Stimulated activated CD4-positive, alpha-beta T cell treated with anti-CD3 and anti-CD28 coated beads, Interleukin-15, amount 100 ng/mL, for 24 hours (primary cell): ENCODE measurements around the gene PPFIBP1.
"Not testable (repeated sequence)": the region's sequence is repeated elsewhere in the genome, so short reads cannot be mapped to it uniquely, and the experiment has no call there.

Experiments
- DNase-seq: peaks from one replicate; pipeline ENCODE4 v3.0.0-alpha.2; 2020

Gene PPFIBP1

GRCh38 chr12:27571463-27571862 lies 47.5 kb downstream of the PPFIBP1 start:
- DNase-seq: no peak

DNA sequence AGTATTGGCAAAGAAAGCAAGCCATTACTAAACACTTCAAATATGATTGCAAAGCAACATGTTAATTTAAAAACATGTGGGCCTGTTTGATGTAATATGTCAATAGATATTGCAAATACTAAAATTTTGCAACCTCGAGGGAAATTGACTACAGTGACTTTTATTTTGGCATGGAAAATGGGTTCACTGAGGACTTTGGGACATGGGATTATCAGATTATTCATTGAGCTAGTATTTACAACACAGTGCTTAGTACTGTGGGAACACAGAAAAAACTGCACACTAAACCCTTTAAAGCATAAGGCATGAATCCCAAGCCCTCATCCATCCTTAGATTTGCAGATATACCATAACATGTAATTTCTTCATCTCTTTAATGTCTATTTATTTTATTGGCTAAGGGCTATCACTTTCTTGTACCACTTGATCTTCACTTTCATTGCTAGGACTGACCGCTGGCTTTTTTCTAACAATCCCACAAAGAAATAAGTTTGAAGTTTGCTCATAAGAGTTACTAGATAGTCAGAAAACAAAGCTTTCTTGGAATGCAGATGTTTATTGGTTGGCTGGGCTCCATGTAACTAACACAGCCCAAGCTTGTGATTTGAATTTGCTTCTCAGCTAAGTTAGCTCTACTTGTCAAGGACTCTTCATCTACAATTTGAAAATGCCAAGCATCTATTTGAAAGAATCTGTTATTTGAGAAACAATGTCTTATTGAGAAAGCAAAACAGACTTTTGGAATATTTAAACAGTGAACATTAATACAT lies 48.7 kb downstream of the PPFIBP1 start:
- no peak for DNase-seq

DNA sequence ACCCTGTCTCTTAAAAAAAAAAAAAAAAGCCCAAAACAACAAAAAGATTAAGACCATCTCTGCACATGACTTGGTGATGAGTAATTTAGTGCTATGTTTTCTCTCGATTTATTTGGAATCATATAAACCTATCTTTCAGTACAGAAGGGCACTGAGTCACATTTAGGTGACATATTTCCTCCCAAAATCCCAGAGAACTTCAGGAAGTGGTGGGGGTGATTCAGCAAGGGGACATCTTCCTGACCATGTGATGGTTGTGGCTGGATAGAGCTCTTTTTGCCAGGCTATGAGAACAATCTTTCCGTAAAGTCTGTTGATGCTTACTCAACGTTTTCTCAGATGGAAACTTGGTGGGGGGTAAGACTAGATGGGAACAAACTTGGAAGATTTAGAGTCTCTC lies 50.0 kb downstream of the PPFIBP1 start:
- no peak for DNase-seq

DNA sequence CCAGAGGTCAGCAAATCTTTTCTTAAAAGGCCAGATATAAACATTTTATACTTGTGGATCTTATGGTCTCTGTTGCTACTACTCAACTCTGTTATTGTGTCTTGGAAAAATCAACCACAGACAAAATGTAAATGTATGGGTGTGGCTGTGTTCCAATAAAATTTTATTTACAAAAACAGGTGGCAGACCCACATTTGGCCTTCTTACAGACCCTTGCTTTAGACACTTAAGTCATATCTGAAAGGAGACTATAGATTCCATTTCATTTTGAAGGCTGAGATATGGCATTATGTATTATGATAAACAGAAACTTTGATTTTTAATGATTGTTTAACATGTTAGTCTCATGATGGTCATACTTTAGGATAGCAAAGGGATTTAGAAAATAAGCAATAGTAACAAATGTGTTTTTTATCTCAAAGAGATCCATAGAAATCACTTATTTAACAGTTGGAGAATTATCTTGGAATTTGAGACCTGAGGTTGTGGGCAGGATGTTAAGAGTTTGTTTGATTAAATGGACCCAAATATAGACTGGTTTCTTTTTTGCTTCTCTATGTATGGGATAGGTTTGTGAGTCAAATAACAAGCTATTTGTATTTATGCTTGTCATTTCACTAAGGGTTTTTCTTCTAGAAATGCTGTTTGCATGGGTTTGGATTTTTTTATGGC lies 51.2 kb downstream of the PPFIBP1 start:
- DNase-seq: no peak

DNA sequence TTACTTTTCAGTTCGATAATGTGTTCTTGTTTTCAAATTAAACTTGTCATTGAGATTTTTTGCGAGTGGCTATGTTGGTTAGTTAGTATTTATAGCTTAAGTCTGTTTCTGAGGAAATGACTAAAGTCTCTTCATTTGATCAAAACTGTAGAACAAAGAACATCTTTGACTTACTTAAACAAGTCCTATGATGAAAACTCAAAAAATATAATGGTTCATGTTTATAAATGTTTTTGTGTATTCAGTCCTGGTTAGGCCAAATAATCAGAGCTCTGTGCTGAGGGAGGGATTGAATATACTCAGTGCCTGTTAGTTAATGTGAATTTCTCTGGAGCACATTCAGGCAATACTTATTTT lies 51.7 kb downstream of the PPFIBP1 start:
- DNase-seq: no peak

DNA sequence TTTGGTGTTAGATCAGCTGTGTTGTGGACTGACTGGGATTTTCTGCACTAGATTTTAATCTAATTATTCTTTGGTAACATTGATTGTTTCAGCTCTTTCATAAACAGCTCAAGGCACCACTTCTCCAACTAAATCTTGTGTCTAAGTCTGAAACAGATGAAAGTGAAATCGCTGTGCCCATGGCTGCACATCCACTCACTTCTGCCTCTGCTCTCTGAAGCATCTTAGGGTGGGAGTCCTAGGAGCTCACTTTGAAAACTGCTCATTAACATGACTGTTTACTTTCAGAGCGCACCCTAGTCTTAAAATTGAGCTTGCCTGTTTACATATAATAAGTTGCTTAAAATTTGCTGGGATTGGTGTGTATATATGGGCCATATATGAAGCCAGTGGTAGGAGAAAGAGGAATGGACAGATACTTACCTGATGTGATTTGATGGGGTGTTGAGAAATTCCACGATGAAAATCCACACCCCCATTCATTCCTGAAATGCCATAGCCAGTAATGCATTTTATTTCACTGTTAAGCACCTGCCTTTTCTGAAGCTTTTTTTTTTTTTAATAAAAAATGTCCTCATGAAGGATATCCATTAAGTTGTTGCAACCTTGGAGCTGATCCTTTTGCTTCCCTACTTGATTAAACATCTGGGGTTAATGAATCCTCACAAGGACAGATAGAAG lies 52.8 kb downstream of the PPFIBP1 start:
- DNase-seq: no peak

GRCh38 chr12:27577688-27578087 lies 53.7 kb downstream of the PPFIBP1 start:
- DNase-seq: no peak

DNA sequence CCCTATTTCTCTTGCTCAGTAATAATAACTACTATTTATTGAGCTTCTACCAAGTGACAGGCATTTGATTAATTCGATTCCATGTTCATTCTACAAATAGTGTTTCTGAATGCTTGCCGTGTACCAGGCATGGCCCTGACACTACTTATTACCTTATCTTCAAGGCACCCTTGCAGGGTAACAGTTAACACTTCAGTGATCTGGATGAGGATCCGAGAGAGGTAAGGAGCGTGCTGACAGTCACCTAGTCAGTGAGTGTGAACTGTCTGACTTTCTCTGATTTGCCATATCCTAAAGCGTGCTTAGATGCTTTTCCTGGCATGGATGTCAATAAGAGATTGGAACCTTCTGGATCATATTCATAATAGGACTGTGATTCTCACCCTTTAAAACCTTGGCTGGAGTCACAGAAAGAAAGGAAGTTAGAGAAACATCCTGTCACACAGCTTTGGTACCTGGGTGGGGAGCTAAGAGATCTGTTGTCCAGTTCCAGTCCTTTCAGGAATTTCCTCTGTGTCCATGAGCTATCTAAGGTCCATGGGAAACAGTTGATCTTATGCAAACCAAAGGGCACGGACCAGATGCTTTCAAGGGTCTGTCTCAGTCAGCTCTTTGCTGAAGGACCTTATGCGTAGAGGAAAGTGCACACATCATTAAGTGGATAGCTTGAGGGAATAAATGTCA lies 54.8 kb downstream of the PPFIBP1 start:
- no peak for DNase-seq

- no peak for DNase-seq
Observed at GRCh38 chr12:27580561-27581330, 56.7 kb downstream of the PPFIBP1 start.

- not testable (repeated sequence) for DNase-seq
Observed at GRCh38 chr12:27581331-27581671, 57.3 kb downstream of the PPFIBP1 start.

DNA sequence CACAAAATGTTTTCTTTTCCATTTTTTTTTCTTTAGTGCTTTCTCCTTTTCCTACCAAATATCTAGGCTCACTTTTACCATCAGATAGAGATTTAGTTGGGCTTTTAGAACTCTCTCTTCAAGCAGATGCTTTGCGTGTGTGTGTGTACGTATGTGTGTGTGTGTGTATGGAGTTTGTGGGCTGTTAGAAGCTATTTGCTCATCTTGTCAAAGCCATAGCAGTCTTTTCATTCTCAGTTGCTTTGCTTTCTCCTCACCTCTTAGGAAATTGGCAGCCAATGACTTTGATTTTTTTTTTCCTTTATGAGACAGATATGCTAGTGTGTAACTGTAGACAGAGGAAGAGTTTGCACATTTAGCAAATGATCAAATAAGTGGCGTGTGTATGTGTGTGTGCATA lies 57.8 kb downstream of the PPFIBP1 start:
- DNase-seq: not testable (repeated sequence)

GRCh38 chr12:27582445-27582844 lies 58.4 kb downstream of the PPFIBP1 start:
- DNase-seq: not testable (repeated sequence)

DNA sequence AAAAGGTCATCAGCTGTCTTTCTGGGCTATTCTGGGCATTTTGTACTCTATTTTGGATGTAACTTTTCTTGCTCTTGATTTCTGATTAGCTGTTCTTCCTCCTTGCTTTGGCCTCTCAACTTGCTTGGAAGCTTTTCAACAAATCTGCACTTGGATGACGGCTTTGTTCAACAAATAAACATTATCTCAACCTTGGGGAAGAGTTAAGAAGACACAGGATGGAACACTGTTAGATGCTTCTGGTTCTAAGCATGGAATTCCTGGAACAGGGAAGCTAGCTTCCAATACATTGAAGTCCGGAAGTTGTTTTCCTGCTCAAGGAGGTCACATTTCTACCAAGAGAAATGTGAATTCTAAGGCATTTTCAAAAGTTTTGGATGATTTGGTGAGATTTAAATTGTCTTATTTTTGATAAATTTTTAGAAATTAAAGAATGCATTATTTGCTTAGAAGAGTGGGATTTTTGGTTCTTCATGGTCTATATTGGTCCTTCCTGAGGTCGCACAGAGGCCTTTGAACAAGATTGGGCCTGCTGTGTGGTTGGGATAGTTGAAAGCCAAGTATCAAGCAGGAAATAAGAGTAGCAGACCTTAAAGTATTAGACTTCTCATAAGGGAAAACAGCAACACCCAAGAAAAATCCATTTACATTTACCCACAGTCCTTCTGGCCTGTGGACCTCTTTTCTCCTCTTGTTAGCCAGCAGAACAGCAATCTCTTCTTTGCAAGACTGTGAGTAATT lies 59.2 kb downstream of the PPFIBP1 start:
- DNase-seq: no peak

DNA sequence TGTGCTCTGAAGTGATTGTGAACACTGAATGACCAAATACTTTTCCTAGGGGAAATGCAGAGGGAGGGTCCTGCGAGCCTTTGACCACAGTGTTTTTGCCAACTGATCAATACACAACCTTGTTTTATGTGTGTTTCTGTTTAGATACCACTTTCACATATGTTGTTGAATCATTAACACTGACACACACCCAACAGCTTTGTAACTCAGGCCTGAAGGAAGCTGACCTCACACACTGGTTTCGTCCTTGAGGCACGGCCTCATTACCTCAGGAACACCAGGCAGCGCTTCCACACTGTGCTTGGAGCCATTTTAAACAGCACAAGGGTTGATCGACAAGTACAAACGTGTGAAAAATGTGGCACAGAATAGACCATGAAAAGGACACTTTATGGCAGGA lies 60.0 kb downstream of the PPFIBP1 start:
- no peak for DNase-seq

- no peak for DNase-seq
Observed at GRCh38 chr12:27585739-27586265, 61.8 kb downstream of the PPFIBP1 start.

GRCh38 chr12:27588075-27588730 lies 64.2 kb downstream of the PPFIBP1 start:
- not testable (repeated sequence) for DNase-seq

GRCh38 chr12:27588776-27589175 lies 64.8 kb downstream of the PPFIBP1 start:
- DNase-seq: no peak

GRCh38 chr12:27589419-27589818 lies 65.4 kb downstream of the PPFIBP1 start:
- no peak for DNase-seq

DNA sequence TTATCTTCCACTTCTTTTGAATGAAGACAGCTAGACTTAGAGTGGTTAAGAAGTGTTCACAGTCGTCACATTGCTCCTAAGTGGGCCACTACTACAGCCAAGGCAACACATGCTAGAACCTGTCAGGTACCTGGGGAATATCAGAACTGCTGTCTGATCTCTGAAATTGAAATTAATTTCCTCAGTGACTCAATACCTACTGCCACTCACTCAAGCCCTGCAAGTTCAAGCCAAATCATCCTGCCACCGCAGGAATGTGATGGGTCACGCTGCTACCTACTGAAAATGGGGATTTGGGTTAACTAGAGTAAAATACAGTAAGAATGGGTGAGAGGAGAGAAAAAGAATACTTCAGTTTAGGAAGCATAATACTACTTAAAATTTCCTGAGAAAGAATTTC lies 67.7 kb downstream of the PPFIBP1 start:
- DNase-seq: not testable (repeated sequence)

DNA sequence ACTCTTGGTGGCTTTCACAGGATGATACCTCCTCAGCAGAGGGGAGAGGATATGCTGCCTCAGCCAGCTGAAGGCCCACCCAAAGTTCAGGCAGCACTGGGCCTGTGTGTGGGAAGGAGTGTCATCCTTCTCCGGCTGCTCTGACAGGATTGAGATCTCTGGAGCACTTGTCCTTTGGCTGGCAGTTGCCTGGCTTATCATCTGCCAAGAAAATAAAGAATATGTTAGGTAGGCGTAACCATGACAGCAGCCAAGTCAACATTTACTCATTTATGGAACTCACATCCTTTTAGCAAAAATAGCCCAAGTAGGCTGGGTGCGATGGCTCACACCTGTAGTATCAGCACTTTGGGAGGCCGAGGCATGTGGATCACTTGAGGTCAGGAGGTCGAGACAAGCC lies 68.5 kb downstream of the PPFIBP1 start:
- no peak for DNase-seq

GRCh38 chr12:27593266-27593665 lies 69.3 kb downstream of the PPFIBP1 start:
- no peak for DNase-seq
